ENCODE measurements around the gene ITGB7. TPM values are rescaled to one million over a fixed set of nuclear protein-coding genes. Genes with fewer than 3 reads are reported as not detected.

ITGB7 gene
- total and polyA plus RNA-seq, 12 donors = 0.33 to 7.4 (median 3.7) TPM

DNA sequence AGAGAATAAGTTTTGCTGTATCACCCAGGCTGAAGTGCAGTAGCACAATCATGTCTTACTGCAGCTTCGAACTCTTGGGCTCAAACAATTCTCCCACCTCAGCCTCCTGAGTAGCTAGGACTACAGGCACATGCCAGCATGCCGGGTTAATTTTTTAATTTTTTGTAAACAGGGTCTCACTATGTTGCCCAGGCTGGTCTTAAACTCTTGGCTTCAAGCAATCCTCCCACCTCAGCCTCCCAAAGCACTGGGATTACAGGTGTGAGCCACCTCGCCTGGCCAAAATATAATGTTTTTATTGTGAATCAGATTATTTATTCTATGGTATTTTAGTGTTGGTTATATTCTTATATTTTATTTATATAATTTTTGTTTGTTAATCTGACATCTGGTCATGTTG is 30.3 kb downstream of the ITGB7 start:
- TF ChIP-seq POLR2A (IDR thresholded peaks at IDR 0.05) = no peak
- intact Hi-C loops (cut with DNase I) = no loop called here
- 90 to 97% (median 94%) methylated on average over 3 of the region's 3 CpGs for WGBS, 4 donors

DNA sequence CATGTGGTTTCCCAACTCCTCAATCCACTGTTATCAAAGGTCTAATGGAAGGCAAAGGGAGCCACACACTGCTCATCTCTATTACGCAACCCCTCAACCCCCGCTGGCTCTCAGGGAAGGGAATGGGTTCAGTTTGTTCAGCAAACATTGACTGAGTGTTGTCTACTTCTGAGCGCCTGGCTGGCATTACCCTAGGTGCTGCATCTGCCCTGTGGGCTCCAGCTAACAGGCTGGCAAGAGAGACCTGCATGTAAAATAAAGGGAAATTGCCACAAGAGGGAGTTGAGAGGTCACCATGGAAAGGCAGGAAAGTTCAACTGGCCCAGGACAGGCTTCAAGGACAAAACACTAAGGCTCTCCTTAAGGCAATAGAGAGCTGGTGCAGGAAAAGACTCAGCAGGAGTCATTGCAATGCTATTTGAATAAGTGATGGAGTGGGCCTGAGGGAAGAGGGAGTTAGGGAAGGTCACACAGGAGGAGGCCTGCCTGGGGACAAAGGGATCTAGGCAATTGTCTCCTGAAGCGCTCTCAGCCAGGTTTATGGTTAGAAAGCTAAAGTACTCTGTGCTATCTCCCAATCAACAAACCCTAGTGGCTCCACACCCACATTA is 32.1 kb downstream of the ITGB7 start:
- 59 to 72% (median 65%) methylated on average over 4 of the region's 4 CpGs for WGBS, 4 donors
- Histone ChIP-seq H3K27me3 (no peaks in the 10 kb centered on the region), H3K36me3 (replicated peaks in 1 of 2) (peaks cover 0 to 2% of the 10 kb centered on the region in 2 donors), H3K9me3 (replicated peaks in 1 of 3) (no peaks in the 10 kb centered on the region), H3K4me1 (replicated peaks in 1 of 2) (peaks cover 6 to 26% of the 10 kb centered on the region in 2 donors), H3K27ac (peak overlapping the region in 3 of 5 donors; percentile 40 to 74 (median 42)), H3K4me3 (no peak overlapping the region)
- TF ChIP-seq, protein P1, sequence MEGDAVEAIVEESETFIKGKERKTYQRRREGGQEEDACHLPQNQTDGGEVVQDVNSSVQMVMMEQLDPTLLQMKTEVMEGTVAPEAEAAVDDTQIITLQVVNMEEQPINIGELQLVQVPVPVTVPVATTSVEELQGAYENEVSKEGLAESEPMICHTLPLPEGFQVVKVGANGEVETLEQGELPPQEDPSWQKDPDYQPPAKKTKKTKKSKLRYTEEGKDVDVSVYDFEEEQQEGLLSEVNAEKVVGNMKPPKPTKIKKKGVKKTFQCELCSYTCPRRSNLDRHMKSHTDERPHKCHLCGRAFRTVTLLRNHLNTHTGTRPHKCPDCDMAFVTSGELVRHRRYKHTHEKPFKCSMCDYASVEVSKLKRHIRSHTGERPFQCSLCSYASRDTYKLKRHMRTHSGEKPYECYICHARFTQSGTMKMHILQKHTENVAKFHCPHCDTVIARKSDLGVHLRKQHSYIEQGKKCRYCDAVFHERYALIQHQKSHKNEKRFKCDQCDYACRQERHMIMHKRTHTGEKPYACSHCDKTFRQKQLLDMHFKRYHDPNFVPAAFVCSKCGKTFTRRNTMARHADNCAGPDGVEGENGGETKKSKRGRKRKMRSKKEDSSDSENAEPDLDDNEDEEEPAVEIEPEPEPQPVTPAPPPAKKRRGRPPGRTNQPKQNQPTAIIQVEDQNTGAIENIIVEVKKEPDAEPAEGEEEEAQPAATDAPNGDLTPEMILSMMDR (IDR thresholded peaks at IDR 0.05) = peak in 5 of 6 experiments; percentile 31 to 60 (median 47)
- no peak for TF ChIP-seq POLR2A (IDR thresholded peaks at IDR 0.05)
- intact Hi-C loops (cut with DNase I) = no loop called here
- DNase-seq = peak in 6 of 7 donors; percentile 48 to 68 (median 60)

More for the DNA sequence above, 30.3 kb downstream of the ITGB7 start:
- Histone ChIP-seq H3K27me3 (no peaks in the 10 kb centered on the region), H3K9me3 (replicated peaks in 1 of 3) (no peaks in the 10 kb centered on the region), H3K36me3 (replicated peaks in 1 of 2) (no peaks in the 10 kb centered on the region), H3K4me1 (replicated peaks in 1 of 2) (peaks cover 7 to 26% of the 10 kb centered on the region in 2 donors), H3K4me3 (no peak overlapping the region), H3K27ac (no peak overlapping the region)
- DNase-seq = peak in 1 of 7 donors; percentile 20

DNA sequence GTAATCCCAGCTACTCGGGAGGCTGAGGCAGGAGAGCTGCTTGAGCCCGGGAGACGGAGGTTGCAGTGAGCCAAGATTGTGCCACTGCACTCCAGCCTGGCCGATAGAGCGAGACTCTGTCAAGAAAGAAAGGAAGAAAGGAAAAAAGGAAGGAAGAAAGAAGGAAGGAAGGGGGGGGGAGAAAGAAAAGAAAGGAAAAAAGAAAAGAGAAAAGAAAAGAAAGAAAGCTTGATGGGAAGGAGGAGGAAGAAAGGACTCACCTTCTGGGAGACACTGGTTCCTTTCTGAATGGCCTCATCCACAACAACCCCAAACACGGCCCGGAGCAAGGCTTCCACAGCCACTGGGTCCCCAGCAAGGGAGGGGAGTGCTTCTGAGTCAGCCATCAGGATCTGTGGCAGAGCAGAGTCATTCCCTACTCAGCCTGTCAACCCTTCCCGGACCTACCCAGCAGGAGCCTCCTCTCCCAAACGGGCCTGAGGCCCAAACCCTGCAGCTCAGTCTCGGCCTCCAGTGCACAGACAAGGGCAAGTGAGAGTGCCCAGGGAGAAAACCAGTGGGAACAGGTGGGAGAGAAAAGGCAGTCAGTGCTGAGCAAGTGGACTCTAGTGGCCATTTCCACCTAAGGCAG is 33.9 kb downstream of the ITGB7 start:
- WGBS, 4 donors = 80 to 90% (median 83%) methylated on average over 9 to 10 of the region's 10 CpGs
- intact Hi-C loops (cut with DNase I) = no loop called here
- H3K4me1 ChIP-seq (replicated peaks in 1 of 2) = peaks cover 6 to 19% of the 10 kb centered on the region in 2 donors
- DNase-seq = peak in 3 of 7 donors; percentile 12 to 41 (median 15)
- no peaks in the 10 kb centered on the region for H3K9me3 ChIP-seq (replicated peaks in 1 of 3)
- no peak for TF ChIP-seq POLR2A (IDR thresholded peaks at IDR 0.05)
- TF ChIP-seq, protein P1 (IDR thresholded peaks at IDR 0.05) = no peak
- no peaks in the 10 kb centered on the region for H3K27me3 ChIP-seq
- no peak overlapping the region for H3K4me3 ChIP-seq
- no peak overlapping the region for H3K27ac ChIP-seq
- peaks cover 0 to 3% of the 10 kb centered on the region in 2 donors for H3K36me3 ChIP-seq (replicated peaks in 1 of 2)

GRCh38 chr12:53172352-53172751 is 34.7 kb downstream of the ITGB7 start:
- Histone ChIP-seq H3K27ac (no peak overlapping the region), H3K36me3 (replicated peaks in 1 of 2) (peaks cover 0 to 3% of the 10 kb centered on the region in 2 donors), H3K4me1 (replicated peaks in 1 of 2) (peaks cover 6 to 19% of the 10 kb centered on the region in 2 donors), H3K27me3 (no peaks in the 10 kb centered on the region), H3K9me3 (replicated peaks in 1 of 3) (no peaks in the 10 kb centered on the region), H3K4me3 (no peak overlapping the region)
- intact Hi-C loops (cut with DNase I) = no loop called here
- no peak for TF ChIP-seq POLR2A (IDR thresholded peaks at IDR 0.05)
- TF ChIP-seq, protein P1 (IDR thresholded peaks at IDR 0.05) = no peak
- WGBS, 4 donors = 89 to 95% (median 91%) methylated on average over 11 of the region's 11 CpGs
- peak in 3 of 7 donors; percentile 14 to 41 (median 14) for DNase-seq

Measured in adrenal gland (tissue), 12 donors.